Measurements from ENCODE around the gene ARHGAP26.

Gene ARHGAP26

DNA sequence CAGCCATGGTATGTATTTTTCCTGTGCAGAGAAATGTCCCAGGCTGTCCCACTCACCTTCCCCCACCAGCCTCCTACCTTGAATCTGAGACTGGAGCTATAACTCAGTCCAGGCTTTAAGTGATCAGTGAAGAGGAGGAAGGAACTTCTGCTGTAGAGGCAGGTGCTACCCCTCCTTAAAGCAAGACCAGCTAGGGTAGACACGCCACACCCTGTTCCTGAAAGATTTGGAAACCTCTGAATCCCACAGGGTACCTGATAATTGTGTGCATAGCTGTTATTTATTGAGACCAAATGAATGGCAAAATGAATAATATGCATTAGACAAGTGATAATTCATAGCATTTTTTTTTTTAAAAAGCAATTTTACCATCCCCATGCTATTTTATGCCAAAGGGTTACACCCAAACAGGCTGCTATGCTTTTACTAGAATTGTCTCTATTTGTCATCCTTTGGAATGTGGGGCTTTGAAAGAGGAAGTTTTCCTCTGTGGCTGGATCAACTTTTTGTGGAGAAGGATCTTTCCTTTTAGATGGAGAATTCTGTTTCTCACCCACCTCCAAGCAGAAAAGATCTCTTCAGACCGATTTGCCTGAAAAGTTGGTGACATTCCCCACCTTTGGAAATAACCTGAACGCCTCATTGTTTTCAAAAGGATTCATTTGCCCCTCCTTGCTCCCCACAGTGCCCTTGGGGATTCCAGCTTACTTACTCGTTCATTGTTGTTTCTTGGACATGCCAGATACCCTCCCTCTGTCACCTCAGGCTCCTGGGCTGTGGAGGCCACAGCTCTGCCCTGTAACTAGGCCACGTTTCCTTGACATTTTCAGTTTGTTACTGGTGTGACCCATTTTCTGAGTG lies 384.6 kb downstream of the ARHGAP26 start:
- Histone ChIP-seq H3K18ac (ENCODE audit: low read depth in 1 of 2, low read length in 2 of 2) (peak overlapping the region; percentile 16 to 70), H3K9me3 (ENCODE audit: control insufficient read depth, low read length) (no peaks in the 10 kb centered on the region), H3K4me2 (ENCODE audit: low read length, poor library complexity, severe bottlenecking) (no peak overlapping the region), H3K79me1 (replicated peaks; ENCODE audit: low read length, poor library complexity, severe bottlenecking) (no peaks in the 10 kb centered on the region), H4K8ac (ENCODE audit: low read length) (peak overlapping the region; percentile 66), H3K27ac (ENCODE audit: low read length, poor library complexity, severe bottlenecking) (no peak overlapping the region), H2BK120ac (ENCODE audit: low read depth, low read length) (peak overlapping the region; percentile 15), H4K91ac (ENCODE audit: low read length) (peak overlapping the region; percentile 73), H3K4ac (ENCODE audit: low read depth in 1 of 2, low read length in 2 of 2) (peak overlapping the region; percentile 57 to 81), H3K14ac (ENCODE audit: low read length in 2 of 2) (no peak overlapping the region), H3K27me3 (ENCODE audit: control insufficient read depth in 1 of 2, insufficient read depth in 1 of 2, low read length in 2 of 2) (no peaks in the 10 kb centered on the region), H3K23ac (ENCODE audit: low read length in 2 of 2) (no peak overlapping the region), H2BK12ac (ENCODE audit: low read length in 2 of 2) (peak overlapping the region; percentile 34 to 85), H3K36me3 (ENCODE audit: control insufficient read depth in 1 of 2, insufficient read depth in 2 of 2, low read depth in 1 of 2, low read length in 2 of 2) (no peaks in the 10 kb centered on the region), H2AK5ac (ENCODE audit: low read length, severe bottlenecking) (peak overlapping the region; percentile 68), H3K4me3 (ENCODE audit: insufficient read depth in 1 of 2, low read depth in 1 of 2, low read length in 2 of 2) (peak overlapping the region in 1 of 2 experiments; percentile 31), H3K9ac (ENCODE audit: low read length) (peak overlapping the region; percentile 78), H2AFZ (ENCODE audit: low read depth, low read length) (no peak overlapping the region), H2BK5ac (ENCODE audit: low read depth, low read length, poor library complexity, severe bottlenecking) (no peak overlapping the region), H2BK15ac (ENCODE audit: low read depth, poor library complexity, severe bottlenecking) (no peak overlapping the region), H3K4me1 (ENCODE audit: control insufficient read depth, insufficient read depth, low read depth, low read length) (peaks cover 6% of the 10 kb centered on the region)
- WGBS: 68% methylated on average over 5 of the region's 5 CpGs
- DNase-seq: peak; percentile 31

DNA sequence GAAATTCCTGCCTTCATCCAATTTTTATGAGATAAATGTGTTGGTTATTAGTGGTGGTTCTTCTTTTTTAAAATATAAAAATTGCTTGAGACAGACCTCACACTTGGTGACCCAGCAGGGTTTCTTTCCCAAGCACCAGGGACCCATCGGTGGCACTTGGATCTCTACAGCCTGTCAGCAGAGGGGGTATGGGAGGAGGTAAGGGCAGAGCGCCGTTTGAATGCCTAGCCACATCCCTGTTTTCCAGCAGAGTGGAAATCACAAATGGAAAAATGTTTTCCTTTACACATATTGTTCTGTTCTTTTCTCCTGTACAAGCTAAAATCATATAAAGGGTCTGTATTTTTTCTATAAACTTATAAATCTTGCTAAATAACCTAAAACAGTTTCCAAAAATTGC lies 385.3 kb downstream of the ARHGAP26 start:
- Histone ChIP-seq H3K4ac (ENCODE audit: low read depth in 1 of 2, low read length in 2 of 2) (peak overlapping the region in 1 of 2 experiments; percentile 81), H3K79me1 (replicated peaks; ENCODE audit: low read length, poor library complexity, severe bottlenecking) (no peaks in the 10 kb centered on the region), H2BK5ac (ENCODE audit: low read depth, low read length, poor library complexity, severe bottlenecking) (no peak overlapping the region), H3K4me2 (ENCODE audit: low read length, poor library complexity, severe bottlenecking) (no peak overlapping the region), H2BK15ac (ENCODE audit: low read depth, poor library complexity, severe bottlenecking) (no peak overlapping the region), H2AK5ac (ENCODE audit: low read length, severe bottlenecking) (no peak overlapping the region), H2BK12ac (ENCODE audit: low read length in 2 of 2) (peak overlapping the region in 1 of 2 experiments; percentile 95), H3K36me3 (ENCODE audit: control insufficient read depth in 1 of 2, insufficient read depth in 2 of 2, low read depth in 1 of 2, low read length in 2 of 2) (no peaks in the 10 kb centered on the region), H3K23ac (ENCODE audit: low read length in 2 of 2) (no peak overlapping the region), H4K91ac (ENCODE audit: low read length) (no peak overlapping the region), H3K4me1 (ENCODE audit: control insufficient read depth, insufficient read depth, low read depth, low read length) (peaks cover 6% of the 10 kb centered on the region), H3K27ac (ENCODE audit: low read length, poor library complexity, severe bottlenecking) (no peak overlapping the region), H4K8ac (ENCODE audit: low read length) (no peak overlapping the region), H3K9me3 (ENCODE audit: control insufficient read depth, low read length) (no peaks in the 10 kb centered on the region), H3K18ac (ENCODE audit: low read depth in 1 of 2, low read length in 2 of 2) (peak overlapping the region; percentile 16 to 70), H3K9ac (ENCODE audit: low read length) (peak overlapping the region; percentile 78), H2BK120ac (ENCODE audit: low read depth, low read length) (peak overlapping the region; percentile 15), H3K4me3 (ENCODE audit: insufficient read depth in 1 of 2, low read depth in 1 of 2, low read length in 2 of 2) (no peak overlapping the region), H2AFZ (ENCODE audit: low read depth, low read length) (no peak overlapping the region), H3K14ac (ENCODE audit: low read length in 2 of 2) (no peak overlapping the region), H3K27me3 (ENCODE audit: control insufficient read depth in 1 of 2, insufficient read depth in 1 of 2, low read length in 2 of 2) (no peaks in the 10 kb centered on the region)
- DNase-seq: no peak
- WGBS: 93% methylated on average over 1 of the region's 3 CpGs

DNA sequence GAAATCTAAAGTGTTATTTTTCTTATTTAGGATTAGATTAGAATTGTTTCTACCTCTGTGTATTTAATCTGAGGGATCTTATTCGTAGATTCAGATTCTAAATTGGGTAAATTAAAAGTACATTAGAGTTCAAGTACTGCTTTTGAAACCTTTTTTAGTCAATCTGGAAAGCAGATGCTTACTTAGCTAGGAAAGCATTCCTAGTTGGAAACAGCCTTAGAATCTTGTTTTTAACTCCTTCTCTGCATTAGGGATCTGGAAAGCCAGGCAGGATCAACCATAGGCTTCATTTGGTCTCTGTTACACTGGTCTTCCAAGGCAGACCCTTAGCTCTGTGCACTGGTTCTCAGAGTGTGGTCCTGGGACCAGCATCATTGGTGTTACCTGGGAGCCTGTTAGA lies 385.9 kb downstream of the ARHGAP26 start:
- Histone ChIP-seq H3K14ac (ENCODE audit: low read length in 2 of 2) (no peak overlapping the region), H3K4ac (ENCODE audit: low read depth in 1 of 2, low read length in 2 of 2) (no peak overlapping the region), H3K27ac (ENCODE audit: low read length, poor library complexity, severe bottlenecking) (no peak overlapping the region), H3K4me1 (ENCODE audit: control insufficient read depth, insufficient read depth, low read depth, low read length) (peaks cover 6% of the 10 kb centered on the region), H4K8ac (ENCODE audit: low read length) (no peak overlapping the region), H3K4me3 (ENCODE audit: insufficient read depth in 1 of 2, low read depth in 1 of 2, low read length in 2 of 2) (no peak overlapping the region), H3K18ac (ENCODE audit: low read depth in 1 of 2, low read length in 2 of 2) (no peak overlapping the region), H3K9me3 (ENCODE audit: control insufficient read depth, low read length) (no peaks in the 10 kb centered on the region), H3K9ac (ENCODE audit: low read length) (peak overlapping the region; percentile 78), H2BK15ac (ENCODE audit: low read depth, poor library complexity, severe bottlenecking) (no peak overlapping the region), H3K4me2 (ENCODE audit: low read length, poor library complexity, severe bottlenecking) (no peak overlapping the region), H2AFZ (ENCODE audit: low read depth, low read length) (no peak overlapping the region), H3K79me1 (replicated peaks; ENCODE audit: low read length, poor library complexity, severe bottlenecking) (no peaks in the 10 kb centered on the region), H2BK5ac (ENCODE audit: low read depth, low read length, poor library complexity, severe bottlenecking) (no peak overlapping the region), H2BK120ac (ENCODE audit: low read depth, low read length) (no peak overlapping the region), H4K91ac (ENCODE audit: low read length) (no peak overlapping the region), H3K36me3 (ENCODE audit: control insufficient read depth in 1 of 2, insufficient read depth in 2 of 2, low read depth in 1 of 2, low read length in 2 of 2) (no peaks in the 10 kb centered on the region), H2BK12ac (ENCODE audit: low read length in 2 of 2) (no peak overlapping the region), H2AK5ac (ENCODE audit: low read length, severe bottlenecking) (no peak overlapping the region), H3K27me3 (ENCODE audit: control insufficient read depth in 1 of 2, insufficient read depth in 1 of 2, low read length in 2 of 2) (no peaks in the 10 kb centered on the region), H3K23ac (ENCODE audit: low read length in 2 of 2) (no peak overlapping the region)
- no peak for DNase-seq
- WGBS: 100% methylated on average over 1 of the region's 1 CpG

DNA sequence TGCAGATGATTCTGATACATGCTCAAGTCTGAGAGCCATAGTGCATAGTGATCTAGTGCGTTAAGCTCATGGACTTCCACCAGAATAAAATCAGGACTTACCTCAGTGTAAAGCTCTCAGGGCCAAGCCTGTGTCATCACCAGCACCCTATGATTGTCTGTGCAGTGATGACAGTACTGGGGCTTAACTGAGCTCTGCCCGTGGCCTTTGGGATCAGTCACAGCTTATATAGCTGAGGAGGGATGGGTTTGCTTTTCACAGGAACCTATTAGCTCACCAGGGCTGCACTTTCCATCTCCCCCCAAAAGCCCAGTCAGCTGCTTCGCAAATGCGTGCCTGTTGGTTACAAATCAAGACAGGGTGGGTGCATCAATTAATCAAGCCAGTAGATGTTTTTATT lies 386.4 kb downstream of the ARHGAP26 start:
- no peaks in the 10 kb centered on the region for H3K27me3 ChIP-seq (ENCODE audit: control insufficient read depth in 1 of 2, insufficient read depth in 1 of 2, low read length in 2 of 2)
- H3K23ac ChIP-seq (ENCODE audit: low read length in 2 of 2): no peak overlapping the region
- H2AFZ ChIP-seq (ENCODE audit: low read depth, low read length): no peak overlapping the region
- H3K4me2 ChIP-seq (ENCODE audit: low read length, poor library complexity, severe bottlenecking): no peak overlapping the region
- no peaks in the 10 kb centered on the region for H3K79me1 ChIP-seq (replicated peaks; ENCODE audit: low read length, poor library complexity, severe bottlenecking)
- H2BK120ac ChIP-seq (ENCODE audit: low read depth, low read length): no peak overlapping the region
- no peak overlapping the region for H2BK5ac ChIP-seq (ENCODE audit: low read depth, low read length, poor library complexity, severe bottlenecking)
- no peak overlapping the region for H3K4ac ChIP-seq (ENCODE audit: low read depth in 1 of 2, low read length in 2 of 2)
- H3K9ac ChIP-seq (ENCODE audit: low read length): no peak overlapping the region
- H3K18ac ChIP-seq (ENCODE audit: low read depth in 1 of 2, low read length in 2 of 2): no peak overlapping the region
- H3K14ac ChIP-seq (ENCODE audit: low read length in 2 of 2): no peak overlapping the region
- H3K27ac ChIP-seq (ENCODE audit: low read length, poor library complexity, severe bottlenecking): no peak overlapping the region
- H2BK12ac ChIP-seq (ENCODE audit: low read length in 2 of 2): no peak overlapping the region
- H2BK15ac ChIP-seq (ENCODE audit: low read depth, poor library complexity, severe bottlenecking): no peak overlapping the region
- 98% methylated on average over 4 of the region's 4 CpGs for WGBS
- peaks cover 6% of the 10 kb centered on the region for H3K4me1 ChIP-seq (ENCODE audit: control insufficient read depth, insufficient read depth, low read depth, low read length)
- DNase-seq: no peak
- no peaks in the 10 kb centered on the region for H3K9me3 ChIP-seq (ENCODE audit: control insufficient read depth, low read length)
- no peak overlapping the region for H2AK5ac ChIP-seq (ENCODE audit: low read length, severe bottlenecking)
- no peak overlapping the region for H4K91ac ChIP-seq (ENCODE audit: low read length)
- H4K8ac ChIP-seq (ENCODE audit: low read length): no peak overlapping the region
- no peaks in the 10 kb centered on the region for H3K36me3 ChIP-seq (ENCODE audit: control insufficient read depth in 1 of 2, insufficient read depth in 2 of 2, low read depth in 1 of 2, low read length in 2 of 2)
- no peak overlapping the region for H3K4me3 ChIP-seq (ENCODE audit: insufficient read depth in 1 of 2, low read depth in 1 of 2, low read length in 2 of 2)
